ENCODE data around the gene ZNF835. TPM values are rescaled to one million over a fixed set of nuclear protein-coding genes. Genes with fewer than 3 reads are reported as not detected.

Gene ZNF835
- total and polyA plus RNA-seq, 2 experiments from 2014 or later, result 0.32 to 1.7 TPM

- Histone ChIP-seq H3K4me1 (ENCODE audit: insufficient read depth) (no peaks in the 10 kb centered on the region), H4K20me1 (replicated peaks; ENCODE audit: insufficient read depth) (no peaks in the 10 kb centered on the region), H3F3A (replicated peaks; ENCODE audit: low read depth) (no peaks in the 10 kb centered on the region), H3K27me3 (ENCODE audit: insufficient read depth) (no peaks in the 10 kb centered on the region), H3K27ac (ENCODE audit: low read depth) (no peak overlapping the region), H3K9me2 (ENCODE audit: insufficient read depth) (no peaks in the 10 kb centered on the region), H3K36me3 (ENCODE audit: insufficient read depth) (no peaks in the 10 kb centered on the region; the same call in 1 of the 2 replicates), H2AFZ (no peak overlapping the region), H3K79me2 (replicated peaks; ENCODE audit: insufficient read depth) (no peaks in the 10 kb centered on the region), H3K4me2 (no peak overlapping the region), H3K4me3 (no peak overlapping the region)
- H3K4me1 Mint-ChIP-seq, result no peaks in the 10 kb centered on the region
- DNase-seq (ENCODE audit: low spot score) (no peak), ATAC-seq (no peak)
- H3K27ac Mint-ChIP-seq, result no peak overlapping the region
- peaks cover 23% of the 10 kb centered on the region for H3K36me3 Mint-ChIP-seq (ENCODE audit: low read depth)
- TF ChIP-seq POLR2AphosphoS5 (IDR thresholded peaks at IDR 0.05; ENCODE audit: low read depth) (no peak), REST (IDR thresholded peaks at IDR 0.05; ENCODE audit: unreplicated experiment) (no peak), NANOG (IDR thresholded peaks at IDR 0.05; ENCODE audit: borderline replicate concordance) (no peak), EZH2 (IDR thresholded peaks at IDR 0.05; ENCODE audit: low read depth, unreplicated experiment) (no peak), ZNF331 (CRISPR knock-in tag; IDR thresholded peaks at IDR 0.05; ENCODE audit: low read depth) (no peak), ETS1 (IDR thresholded peaks at IDR 0.05) (no peak)
- H3K9me3 Mint-ChIP-seq, result peaks cover 21% of the 10 kb centered on the region
- H3K27me3 Mint-ChIP-seq (ENCODE audit: insufficient read depth, low read depth, poor library complexity), result peaks cover 6% of the 10 kb centered on the region
- no peak overlapping the region for H3K4me3 Mint-ChIP-seq
Observed at GRCh38 chr19:56692206-56692895, 20.8 kb upstream of the ZNF835 start.

GRCh38 chr19:56690670-56691069 lies 19.1 kb upstream of the ZNF835 start:
- Mint-ChIP-seq H3K27ac (no peak overlapping the region), H3K4me1 (no peaks in the 10 kb centered on the region), H3K4me3 (no peak overlapping the region), H3K36me3 (ENCODE audit: low read depth) (peaks cover 21% of the 10 kb centered on the region), H3K9me3 (peaks cover 36% of the 10 kb centered on the region), H3K27me3 (ENCODE audit: insufficient read depth, low read depth, poor library complexity) (peaks cover 6% of the 10 kb centered on the region)
- no peaks in the 10 kb centered on the region for H3K79me2 ChIP-seq (replicated peaks; ENCODE audit: insufficient read depth)
- no peak overlapping the region for H3K4me2 ChIP-seq
- H3K4me3 ChIP-seq, result no peak overlapping the region
- DNase-seq (ENCODE audit: low spot score) (no peak), ATAC-seq (no peak)
- no peaks in the 10 kb centered on the region for H3F3A ChIP-seq (replicated peaks; ENCODE audit: low read depth)
- no peak overlapping the region for H3K27ac ChIP-seq (ENCODE audit: low read depth)
- no peaks in the 10 kb centered on the region; the same call in 1 of the 2 replicates for H3K36me3 ChIP-seq (ENCODE audit: insufficient read depth)
- no peaks in the 10 kb centered on the region for H3K4me1 ChIP-seq (ENCODE audit: insufficient read depth)
- no peaks in the 10 kb centered on the region for H3K27me3 ChIP-seq (ENCODE audit: insufficient read depth)
- no peaks in the 10 kb centered on the region for H4K20me1 ChIP-seq (replicated peaks; ENCODE audit: insufficient read depth)
- H2AFZ ChIP-seq, result no peak overlapping the region
- no peak for TF ChIP-seq CREB1 (CRISPR knock-in tag; IDR thresholded peaks at IDR 0.05; ENCODE audit: low read depth)
- no peak for TF ChIP-seq EZH2phosphoT487 (IDR thresholded peaks at IDR 0.05; ENCODE audit: unreplicated experiment)
- no peak for TF ChIP-seq CTCF (conservative IDR thresholded peaks at IDR 0.05; ENCODE audit: low read depth in 2 of 2)
- TF ChIP-seq JUNB (IDR thresholded peaks at IDR 0.05; ENCODE audit: unreplicated experiment), result no peak
- no peak for TF ChIP-seq POLR2AphosphoS5 (IDR thresholded peaks at IDR 0.05; ENCODE audit: low read depth)
- no peak for TF ChIP-seq ZNF331 (CRISPR knock-in tag; IDR thresholded peaks at IDR 0.05; ENCODE audit: low read depth)
- no peak for TF ChIP-seq NANOG (IDR thresholded peaks at IDR 0.05; ENCODE audit: borderline replicate concordance)
- H3K9me2 ChIP-seq (ENCODE audit: insufficient read depth), result no peaks in the 10 kb centered on the region
